Measurements from ENCODE around the gene DHRS7B. TPM values are rescaled to one million over a fixed set of nuclear protein-coding genes. Genes with fewer than 3 reads are reported as not detected.

Gene DHRS7B
- total RNA-seq, 1 experiment from 2014 or later: 9.4 TPM

DNA sequence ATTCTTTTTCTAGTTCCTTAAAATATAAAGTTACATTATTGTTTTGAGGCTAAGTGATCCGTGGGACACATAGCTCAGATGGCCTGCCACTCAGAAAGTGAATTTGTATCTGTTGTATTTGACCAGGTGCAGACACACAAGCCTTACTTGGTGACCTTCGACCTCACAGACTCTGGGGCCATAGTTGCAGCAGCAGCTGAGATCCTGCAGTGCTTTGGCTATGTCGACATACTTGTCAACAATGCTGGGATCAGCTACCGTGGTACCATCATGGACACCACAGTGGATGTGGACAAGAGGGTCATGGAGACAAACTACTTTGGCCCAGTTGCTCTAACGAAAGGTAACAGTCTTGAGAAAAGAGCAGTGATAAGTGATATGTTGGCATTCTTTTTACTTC lies 56.7 kb downstream of the DHRS7B start:
- TF ChIP-seq REST (IDR thresholded peaks at IDR 0.05; ENCODE audit: insufficient read depth in 1 of 2, low read depth in 2 of 2, low read length in 1 of 2): no peak
- no peak for TF ChIP-seq SIN3A (IDR thresholded peaks at IDR 0.05; ENCODE audit: borderline replicate concordance, insufficient read depth, low read depth, low read length)
- TF ChIP-seq CTCF (IDR thresholded peaks at IDR 0.05): no peak
- TF ChIP-seq POLR2AphosphoS5 (IDR thresholded peaks at IDR 0.05; ENCODE audit: low read depth, low read length): no peak
- TF ChIP-seq TCF7L2 (IDR thresholded peaks at IDR 0.05; ENCODE audit: low read depth, low read length): no peak
- Histone ChIP-seq H3K36me3 (ENCODE audit: control insufficient read depth, insufficient read depth, low read length) (no peaks in the 10 kb centered on the region; the same call in 1 of the 2 replicates), H3K4me3 (ENCODE audit: low read depth in 2 of 2, low read length in 2 of 2) (no peak overlapping the region), H3K9me3 (ENCODE audit: control insufficient read depth, insufficient read depth, low read depth, low read length) (no peaks in the 10 kb centered on the region), H3K27me3 (ENCODE audit: control insufficient read depth, insufficient read depth, low read length) (no peaks in the 10 kb centered on the region), H3K4me1 (ENCODE audit: control insufficient read depth, insufficient read depth, low read length) (no peaks in the 10 kb centered on the region), H3K27ac (ENCODE audit: low read length) (no peak overlapping the region)
- POLR2A ChIA-PET: interaction anchor here (0.6 kb wide), 1 partner anchor 368 kb away, joined by 4 read pairs; no protein-coding TSS in a partner anchor
- no peak for DNase-seq (ENCODE audit: low read depth, low spot score)
- intact Hi-C loops (cut with micrococcal nuclease; ENCODE audit: unreplicated experiment) (no loop called here), in situ Hi-C loops (cut with HindIII; ENCODE audit: low pct_unique_long_range_greater_than_20kb, low sequenced_read_pairs) (no loop called here)
- ATAC-seq: no peak
- no TSS peak for BruUV-seq (replicated peaks)
- CTCF ChIA-PET: interaction anchor here (0.6 kb wide), 1 partner anchor 64 kb away, joined by 4 read pairs; no protein-coding TSS in a partner anchor

GRCh38 chr17:21184570-21184969 lies 57.8 kb downstream of the DHRS7B start:
- CTCF ChIA-PET: interaction anchor here (0.6 kb wide), 1 partner anchor 56 kb away, joined by 4 read pairs; no protein-coding TSS in a partner anchor
- ATAC-seq (no peak), DNase-seq (ENCODE audit: low read depth, low spot score) (no peak)
- intact Hi-C loops (cut with micrococcal nuclease; ENCODE audit: unreplicated experiment): no loop called here
- Histone ChIP-seq H3K4me1 (ENCODE audit: control insufficient read depth, insufficient read depth, low read length) (no peaks in the 10 kb centered on the region), H3K27me3 (ENCODE audit: control insufficient read depth, insufficient read depth, low read length) (no peaks in the 10 kb centered on the region), H3K4me3 (ENCODE audit: low read depth in 2 of 2, low read length in 2 of 2) (no peak overlapping the region), H3K36me3 (ENCODE audit: control insufficient read depth, insufficient read depth, low read length) (no peaks in the 10 kb centered on the region; the same call in 1 of the 2 replicates), H3K27ac (ENCODE audit: low read length) (no peak overlapping the region), H3K9me3 (ENCODE audit: control insufficient read depth, insufficient read depth, low read depth, low read length) (no peaks in the 10 kb centered on the region)
- in situ Hi-C loops (cut with HindIII; ENCODE audit: low pct_unique_long_range_greater_than_20kb, low sequenced_read_pairs): no loop called here
- no TSS peak for BruUV-seq (replicated peaks)
- TF ChIP-seq TCF7L2 (IDR thresholded peaks at IDR 0.05; ENCODE audit: low read depth, low read length) (no peak), CTCF (IDR thresholded peaks at IDR 0.05) (no peak), POLR2AphosphoS5 (IDR thresholded peaks at IDR 0.05; ENCODE audit: low read depth, low read length) (no peak), SIN3A (IDR thresholded peaks at IDR 0.05; ENCODE audit: borderline replicate concordance, insufficient read depth, low read depth, low read length) (no peak), REST (IDR thresholded peaks at IDR 0.05; ENCODE audit: insufficient read depth in 1 of 2, low read depth in 2 of 2, low read length in 1 of 2) (no peak)
- POLR2A ChIA-PET: no interaction called here

Measured in Panc1 (cell line).